Vagina (tissue), 2 donors: Measurements from ENCODE around the gene ABCA7.

Experiments
- CTCF ChIP-seq, 3 experiments: fragments of 450-650 bp in 2 of 3; fragments of 200-600 bp in 1 of 3; sonication (generic) in 1 of 3; IDR thresholded peaks; one replicate each; pipeline ENCODE4 v1.5.1; 2017 to 2019; ENCODE audit warnings: antibody characterized with exemption in 3 of 3, mild to moderate bottlenecking in 2 of 3, moderate library complexity in 2 of 3
- POLR2A ChIP-seq, 2 donors: fragments of 450-650 bp; IDR thresholded peaks; one replicate each; pipeline ENCODE4 v1.6.1; 2017; ENCODE audit warnings: antibody characterized with exemption in 2 of 2, mild to moderate bottlenecking in 2 of 2, moderate library complexity in 2 of 2

- TF ChIP-seq POLR2A (IDR thresholded peaks at IDR 0.05): no peak
- TF ChIP-seq CTCF (IDR thresholded peaks at IDR 0.05): no peak
Observed at GRCh38 chr19:1084024-1084868, 44.3 kb downstream of the ABCA7 start.
